Thyroid gland (tissue), 4 donors: ENCODE results near the gene TAC4.

Experiments
- CTCF ChIP-seq, 6 experiments: fragments of 200-600 bp in 3 of 6; fragments of 450-650 bp in 3 of 6; sonication (generic) in 3 of 6; IDR thresholded peaks; one replicate each; pipeline ENCODE4 v1.5.1; 2016 to 2019; ENCODE audit warnings: antibody characterized with exemption in 6 of 6, mild to moderate bottlenecking in 2 of 6, inconsistent platforms in 1 of 6, moderate library complexity in 1 of 6
- POLR2A ChIP-seq, 2 donors: fragments of 450-650 bp; IDR thresholded peaks; one replicate each; pipeline ENCODE4 v1.6.1; 2017; ENCODE audit warnings: antibody characterized with exemption in 2 of 2, mild to moderate bottlenecking in 2 of 2, moderate library complexity in 1 of 2

DNA sequence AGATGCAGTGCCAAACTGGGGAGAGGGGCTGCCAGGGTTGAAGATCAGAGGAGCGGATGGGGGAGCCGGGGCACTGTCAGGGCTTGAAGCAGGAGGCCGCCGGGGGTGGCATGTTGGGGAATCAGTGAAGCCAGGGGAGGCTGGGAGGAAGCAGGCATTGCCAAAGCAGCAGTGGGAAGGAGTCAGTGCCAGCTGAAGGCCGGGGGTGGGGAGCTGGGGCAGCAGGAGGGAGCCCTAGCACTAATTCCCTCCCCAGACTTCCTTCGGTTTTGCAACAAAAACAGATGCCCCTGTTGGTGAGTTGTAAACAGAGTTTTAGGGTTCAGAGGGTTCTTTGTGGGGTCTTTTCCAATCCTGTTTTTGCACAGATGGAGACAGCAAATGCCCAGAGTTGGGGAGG is 10.9 kb upstream of the TAC4 start:
- TF ChIP-seq POLR2A (IDR thresholded peaks at IDR 0.05) (no peak), CTCF (IDR thresholded peaks at IDR 0.05) (no peak)
